Heart left ventricle (tissue), 16 donors: ENCODE measurements around the gene SMOC1. TPM values are rescaled to one million over a fixed set of nuclear protein-coding genes. Genes with fewer than 3 reads are reported as not detected.

Experiments
- ATAC-seq, 4 donors: fragments of 200-7000 bp; cut with Tn5 transposase; one replicate each; pipeline ENCODE4 v1.9.1; 2020 to 2022; ENCODE audit warnings: moderate library complexity in 4 of 4, mild to moderate bottlenecking in 3 of 4, moderate number of reproducible peaks in 1 of 4
- DNase-seq, 5 donors: peaks; one replicate each; pipeline ENCODE4 v3.0.0-alpha.2; 2020
- H3K27ac ChIP-seq, 12 donors: fragments of 200-600 bp; sonication (generic) in 4 of 12; one replicate each; pipeline versions ENCODE4 v1.5.0 to v1.8.0; 2016 to 2022; ENCODE audit warnings: mild to moderate bottlenecking in 2 of 12
- H3K27me3 ChIP-seq, 9 donors: fragments of 200-600 bp; sonication (generic) in 2 of 9; one replicate each; pipeline versions ENCODE4 v1.5.1 to v1.8.0; 2016 to 2022; ENCODE audit warnings: mild to moderate bottlenecking in 3 of 9
- H3K36me3 ChIP-seq, 9 donors: fragments of 200-600 bp; sonication (generic) in 2 of 9; one replicate each; pipeline versions ENCODE4 v1.5.0 to v1.8.0; 2018 to 2022; ENCODE audit warnings: mild to moderate bottlenecking in 2 of 9
- H3K4me1 ChIP-seq, 12 donors: fragments of 200-600 bp; sonication (generic) in 4 of 12; one replicate each; pipeline versions ENCODE4 v1.5.0 to v1.8.0; 2016 to 2022; ENCODE audit warnings: mild to moderate bottlenecking in 3 of 12
- H3K4me3 ChIP-seq, 12 donors: fragments of 200-600 bp; sonication (generic) in 4 of 12; one replicate each; pipeline versions ENCODE4 v1.5.0 to v1.8.0; 2017 to 2022; ENCODE audit warnings: mild to moderate bottlenecking in 9 of 12, moderate library complexity in 4 of 12
- H3K9me3 ChIP-seq, 12 donors: fragments of 200-600 bp; sonication (generic) in 4 of 12; one replicate each; pipeline versions ENCODE4 v1.5.0 to v1.8.0; 2016 to 2022; ENCODE audit warnings: mild to moderate bottlenecking in 1 of 12
- CTCF ChIP-seq, 12 donors: fragments of 200-600 bp; sonication (generic) in 4 of 12; IDR thresholded peaks; one replicate each; pipeline versions ENCODE4 v1.5.0 to v1.8.0; 2018 to 2022; ENCODE audit warnings: antibody characterized with exemption in 12 of 12, mild to moderate bottlenecking in 5 of 12
- POLR2A ChIP-seq, 2 donors: fragments of 450-650 bp; IDR thresholded peaks; one replicate each; pipeline ENCODE4 v1.6.1; 2017; ENCODE audit warnings: antibody characterized with exemption in 2 of 2, mild to moderate bottlenecking in 2 of 2, moderate library complexity in 2 of 2
- WGBS, 4 donors: extraction: QIAGEN DNeasy Blood & Tissue Kit in 2 of 4; methylation state at CpG; one replicate each; pipeline versions ENCODE4 v1.1.5 to v1.1.7; 2013 to 2018; 5-methylcytosine and 5-hydroxymethylcytosine counted together
- intact Hi-C, 10 donors: fragments of 100-400 bp; cut with DNase I; formaldehyde crosslinking; loops; one replicate each; pipeline versions ENCODE4 v1.11.1 to v1.14.2; 2022
- polyA plus RNA-seq, 2 donors: library from polyadenylated mRNA; stranded (reverse); fragments of 200-250 nt; gene quantifications; one replicate each; pipeline ENCODE4 v1.2.3, GENCODE V29; 2013
- total RNA-seq, 9 donors: library from RNA; depleted of rRNA in 2 of 9; stranded (reverse); fragments of >200 nt in 2 of 9; fragmentation: NEBNext Ultra II Directional in 3 of 9; extraction: Animal tissue kit (Norgen Biotek cat#: 25700) in 3 of 9; gene quantifications; one replicate each; pipeline versions ENCODE4 v1.1.0 to v1.2.4, GENCODE V29; 2016 to 2023
- donor health status: ischemic (EF 13 %, LVEDD 7.1; RV severe dilation, severe dysfunction).
- donor health status: healthy with polysubstance abuse.
- donor health status: DM: no; HTN: yes; CAD: no.
- donor health status: DM: no; HTN: no; CAD: no.
- donor health status: ischemic (EF 25% LVEDD 6.9; RV normal size, moderate dysfunction).
- donor health status: ischemic (EF 25% LVEDD 5.7; RV mildly dilated, moderate dysfunction).
- donor health status: healthy.
- donor health status: DM: yes; HTN: yes; CAD: no.
- donor health status: ischemic (EF 35%, LVEDD 5.7; RV mildly dilated, moderate dysfunction).
- donor health status: nonischemic (EF 11% LVEDD 7.7; RV severe dilation, severe dysfunction).
- donor health status: DM: yes; HTN: yes; CAD: no.
- donor health status: PGD.
- donor health status: ischemic (EF 29% LVEDD 5.4; RV normal size, mild dysfunction).
- donor health status: nonischemic (EF 23%, LVEDD 6.1; RV moderate dilation, normal function).

Gene SMOC1
- total and polyA plus RNA-seq, 11 donors = 0.57 to 2.8 (median 0.85) TPM; not detected in 2

GRCh38 chr14:70078329-70078728 lies 199.1 kb downstream of the SMOC1 start:
- no peaks in the 10 kb centered on the region for H3K9me3 ChIP-seq
- DNase-seq (no peak), ATAC-seq (no peak)
- no peak overlapping the region for H3K4me3 ChIP-seq
- H3K4me1 ChIP-seq = no peaks in the 10 kb centered on the region
- H3K27me3 ChIP-seq = peaks cover 0 to 59% (median 6%) of the 10 kb centered on the region in 9 donors
- no peaks in the 10 kb centered on the region for H3K36me3 ChIP-seq
- H3K27ac ChIP-seq = no peak overlapping the region
- intact Hi-C loops = no loop called here
- no peak for TF ChIP-seq CTCF (IDR thresholded peaks at IDR 0.05)
- no peak for TF ChIP-seq POLR2A (IDR thresholded peaks at IDR 0.05)

GRCh38 chr14:70080076-70080475 lies 200.9 kb downstream of the SMOC1 start:
- no peak overlapping the region for H3K27ac ChIP-seq
- no peaks in the 10 kb centered on the region for H3K36me3 ChIP-seq
- DNase-seq (no peak), ATAC-seq (no peak)
- H3K4me3 ChIP-seq = no peak overlapping the region
- H3K27me3 ChIP-seq = peaks cover 0 to 67% (median 10%) of the 10 kb centered on the region in 9 donors
- intact Hi-C loops = loop anchor here in 4 of 10 donors (10.0 kb wide), 2 partner anchors 235 to 485 kb away; no protein-coding TSS in a partner anchor
- WGBS, 4 donors = 54 to 65% (median 60%) methylated on average over 6 of the region's 6 CpGs
- H3K9me3 ChIP-seq = no peaks in the 10 kb centered on the region
- TF ChIP-seq CTCF (IDR thresholded peaks at IDR 0.05) (no peak), POLR2A (IDR thresholded peaks at IDR 0.05) (no peak)
- H3K4me1 ChIP-seq = no peaks in the 10 kb centered on the region

Other genes starting within 250 kb of the SMOC1 start
- gene SRSF5, start 112.3 kb upstream of the SMOC1 start, total RNA-seq = 100 to 1,000 TPM in 7 of 9 donors, 10 to 100 TPM in 2; 63.8 to 197 (median 176) TPM
- 100 to 1,000 TPM; 157 to 186 TPM for gene SRSF5, start 112.3 kb upstream of the SMOC1 start, polyA plus RNA-seq
- not detected for gene SLC10A1, start 82.2 kb upstream of the SMOC1 start, total RNA-seq
- gene SLC10A1, start 82.2 kb upstream of the SMOC1 start, polyA plus RNA-seq = not detected